ENCODE results near the gene LZTFL1.

LZTFL1 gene

GRCh38 chr3:45778761-45779201, 63.1 kb downstream of the LZTFL1 start:
- DNase-seq (ENCODE audit: extremely low read depth, insufficient read length), result no peak
- no peak for TF ChIP-seq CTCF (IDR thresholded peaks at IDR 0.05; ENCODE audit: insufficient read depth, low read length, poor library complexity, severe bottlenecking)
- Histone ChIP-seq H3K4me3 (replicated peaks; ENCODE audit: low read depth, low read length) (no peak overlapping the region), H3K27me3 (replicated peaks; ENCODE audit: control insufficient read depth, insufficient read depth, low read length) (peaks cover 1% of the 10 kb centered on the region), H3K36me3 (ENCODE audit: control insufficient read depth, insufficient read depth, low read length) (no peaks in the 10 kb centered on the region)

- DNase-seq (ENCODE audit: extremely low read depth, insufficient read length), result no peak
- H3K27me3 ChIP-seq (replicated peaks; ENCODE audit: control insufficient read depth, insufficient read depth, low read length), result peaks cover 1% of the 10 kb centered on the region
- TF ChIP-seq CTCF (IDR thresholded peaks at IDR 0.05; ENCODE audit: insufficient read depth, low read length, poor library complexity, severe bottlenecking), result no peak
- no peaks in the 10 kb centered on the region for H3K36me3 ChIP-seq (ENCODE audit: control insufficient read depth, insufficient read depth, low read length)
- H3K4me3 ChIP-seq (replicated peaks; ENCODE audit: low read depth, low read length), result no peak overlapping the region
These were observed 64.1 kb downstream of the LZTFL1 start for GRCh38 chr3:45777746-45778386.

GRCh38 chr3:45777111-45777745, 64.7 kb downstream of the LZTFL1 start:
- no peaks in the 10 kb centered on the region for H3K36me3 ChIP-seq (ENCODE audit: control insufficient read depth, insufficient read depth, low read length)
- H3K27me3 ChIP-seq (replicated peaks; ENCODE audit: control insufficient read depth, insufficient read depth, low read length), result peaks cover 1% of the 10 kb centered on the region
- TF ChIP-seq CTCF (IDR thresholded peaks at IDR 0.05; ENCODE audit: insufficient read depth, low read length, poor library complexity, severe bottlenecking), result no peak
- DNase-seq (ENCODE audit: extremely low read depth, insufficient read length), result no peak
- no peak overlapping the region for H3K4me3 ChIP-seq (replicated peaks; ENCODE audit: low read depth, low read length)

GRCh38 chr3:45776611-45777010, 65.3 kb downstream of the LZTFL1 start:
- no peak for DNase-seq (ENCODE audit: extremely low read depth, insufficient read length)
- Histone ChIP-seq H3K27me3 (replicated peaks; ENCODE audit: control insufficient read depth, insufficient read depth, low read length) (no peaks in the 10 kb centered on the region; the same call in none of the 2 replicates), H3K36me3 (ENCODE audit: control insufficient read depth, insufficient read depth, low read length) (no peaks in the 10 kb centered on the region), H3K4me3 (replicated peaks; ENCODE audit: low read depth, low read length) (no peak overlapping the region)
- TF ChIP-seq CTCF (IDR thresholded peaks at IDR 0.05; ENCODE audit: insufficient read depth, low read length, poor library complexity, severe bottlenecking), result no peak

- H3K36me3 ChIP-seq (ENCODE audit: control insufficient read depth, insufficient read depth, low read length), result no peaks in the 10 kb centered on the region
- H3K4me3 ChIP-seq (replicated peaks; ENCODE audit: low read depth, low read length), result no peak overlapping the region
- no peaks in the 10 kb centered on the region; the same call in none of the 2 replicates for H3K27me3 ChIP-seq (replicated peaks; ENCODE audit: control insufficient read depth, insufficient read depth, low read length)
- TF ChIP-seq CTCF (IDR thresholded peaks at IDR 0.05; ENCODE audit: insufficient read depth, low read length, poor library complexity, severe bottlenecking), result no peak
- DNase-seq (ENCODE audit: extremely low read depth, insufficient read length), result no peak
These were observed 65.7 kb downstream of the LZTFL1 start for GRCh38 chr3:45776301-45776595.
